Activated CD4-positive, alpha-beta T cell treated with anti-CD3 and anti-CD28 coated beads for 1 hour (primary cell): ENCODE data around the gene BNC2.

Experiments used
- DNase-seq: peaks from one replicate; pipeline ENCODE4 v3.0.0-alpha.2; 2020

BNC2 gene

DNA sequence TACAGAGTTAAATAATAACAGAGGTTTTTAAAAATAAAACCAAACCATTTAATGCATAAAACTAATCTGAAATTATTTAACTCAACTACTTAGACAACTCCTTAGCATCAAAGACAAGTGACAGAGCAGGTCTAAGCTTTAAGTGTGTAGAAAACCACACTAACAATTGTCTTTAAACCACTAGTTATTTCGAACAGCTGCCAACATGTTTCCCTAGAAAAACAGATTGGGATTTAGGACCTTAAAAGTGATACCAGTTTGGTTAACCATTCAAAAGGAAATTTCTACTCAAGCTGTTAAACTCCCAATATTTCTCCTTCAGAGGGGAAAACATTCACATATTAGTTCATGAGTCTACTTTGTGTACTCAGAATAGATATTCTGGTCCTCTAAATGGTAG, 208.7 kb downstream of the BNC2 start:
- no peak for DNase-seq

- no peak for DNase-seq
Measured at GRCh38 chr9:16659096-16659495, 211.4 kb downstream of the BNC2 start.

DNA sequence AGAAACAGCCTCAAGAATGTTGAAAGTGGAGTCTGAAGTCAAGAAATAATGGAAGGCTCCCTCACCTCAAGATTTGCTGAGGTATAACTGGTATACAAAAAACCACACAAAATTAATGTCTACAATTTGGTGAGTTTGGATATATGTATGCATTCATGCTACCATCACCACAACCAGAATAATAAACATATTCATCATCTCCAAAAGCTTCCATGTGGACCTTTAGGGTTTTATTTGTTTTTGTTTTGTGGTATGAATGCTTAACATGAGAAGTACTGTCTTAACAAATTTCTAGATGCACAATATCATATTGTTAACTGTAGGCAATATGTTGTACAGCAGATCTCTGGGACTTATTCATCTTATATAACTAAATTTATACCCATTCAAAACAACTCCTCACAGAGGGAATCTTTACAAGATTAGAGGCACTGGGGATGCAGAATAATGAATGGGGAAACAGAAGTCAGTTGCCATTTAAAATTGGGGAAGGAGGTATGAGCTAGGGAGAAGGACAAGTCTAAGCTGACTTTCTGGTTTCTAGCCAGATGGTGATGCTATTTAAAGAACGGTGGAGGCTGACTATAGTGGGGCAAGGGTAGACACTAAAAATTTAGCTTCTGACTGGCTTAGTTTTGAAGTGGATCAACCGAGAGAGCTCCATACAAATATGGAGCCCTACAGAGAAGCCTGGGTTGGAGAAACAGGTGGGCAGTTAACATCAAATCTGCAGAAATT, 213.9 kb downstream of the BNC2 start:
- DNase-seq, result no peak

GRCh38 chr9:16654596-16655126, 215.8 kb downstream of the BNC2 start:
- DNase-seq, result no peak

- DNase-seq, result no peak
Measured at GRCh38 chr9:16653491-16654399, 216.7 kb downstream of the BNC2 start.

DNA sequence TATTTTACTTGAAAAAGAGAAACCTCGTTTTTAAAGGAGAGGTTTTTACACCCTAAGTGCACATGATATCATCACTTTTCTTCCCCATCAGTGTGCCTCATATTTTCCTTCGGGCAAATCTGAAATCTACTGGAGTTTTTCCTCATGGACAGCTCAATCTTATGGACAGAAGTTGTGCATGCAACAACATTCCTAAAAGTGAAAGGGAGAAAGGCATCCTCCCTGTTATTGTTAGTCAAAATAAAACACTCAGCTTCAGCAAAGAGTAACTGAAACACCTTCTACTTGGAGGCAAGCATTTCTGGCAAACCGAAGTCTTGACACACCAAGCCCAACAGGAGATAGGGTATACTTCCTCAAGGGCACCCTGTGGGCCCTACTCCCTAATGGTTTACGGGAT, 217.9 kb downstream of the BNC2 start:
- no peak for DNase-seq

DNA sequence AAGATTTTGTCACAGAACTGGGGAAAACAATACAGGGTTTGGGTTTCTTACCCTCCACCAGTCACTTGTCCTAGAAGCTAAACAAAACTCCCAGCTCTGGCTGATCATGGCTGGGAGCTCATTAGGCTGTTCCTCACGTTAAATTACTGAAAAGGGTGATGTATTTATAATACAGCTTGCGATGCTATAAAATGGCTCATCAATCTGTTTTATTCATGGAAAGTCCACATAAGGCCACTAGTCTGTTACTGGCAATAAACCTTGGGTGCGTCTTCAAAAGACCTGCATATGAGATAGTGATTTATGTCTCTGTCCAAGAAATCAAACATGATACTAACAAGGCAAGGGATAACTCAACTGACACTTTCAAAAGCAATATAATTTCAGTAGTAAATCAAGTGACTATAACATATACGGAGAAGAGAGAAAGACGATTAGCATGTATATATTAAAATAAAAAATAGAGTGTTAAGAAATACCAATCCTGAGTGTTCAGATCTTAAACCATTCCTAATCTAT, 219.0 kb downstream of the BNC2 start:
- no peak for DNase-seq

- no peak for DNase-seq
Measured at GRCh38 chr9:16645970-16646369, 224.5 kb downstream of the BNC2 start.

DNA sequence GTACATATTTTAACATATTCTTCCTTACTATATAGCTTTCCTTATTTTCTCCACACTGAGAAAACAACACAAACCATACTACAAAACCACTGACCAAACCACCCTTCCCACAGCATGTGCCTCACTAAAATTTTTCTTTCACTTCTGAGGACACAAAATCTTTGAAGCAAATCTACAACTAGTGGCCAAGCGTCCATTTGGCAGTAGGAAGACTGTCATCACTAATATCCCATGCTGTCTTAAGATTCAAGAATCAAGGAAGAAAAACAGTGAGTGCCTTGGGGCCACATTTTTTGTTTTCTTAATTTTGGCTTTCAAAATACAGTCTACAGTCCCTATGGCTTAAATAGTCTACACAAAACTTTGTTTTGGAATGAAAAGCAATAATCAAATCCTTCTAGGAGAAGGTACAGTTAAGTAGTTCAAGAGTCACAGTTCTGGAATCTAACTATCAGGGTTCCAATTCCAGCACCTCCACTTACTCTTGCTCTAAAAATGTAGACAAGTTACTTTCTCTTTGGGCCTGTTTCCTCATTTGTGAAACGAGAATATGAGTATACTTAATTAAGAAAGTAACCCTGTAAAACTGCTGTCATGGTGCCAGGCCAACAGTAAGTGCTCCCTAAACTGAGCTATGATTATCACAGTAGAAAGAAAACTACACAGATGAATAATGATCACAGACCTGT, 227.9 kb downstream of the BNC2 start:
- DNase-seq, result no peak

- no peak for DNase-seq
Measured at GRCh38 chr9:16640649-16641048, 229.8 kb downstream of the BNC2 start.

DNA sequence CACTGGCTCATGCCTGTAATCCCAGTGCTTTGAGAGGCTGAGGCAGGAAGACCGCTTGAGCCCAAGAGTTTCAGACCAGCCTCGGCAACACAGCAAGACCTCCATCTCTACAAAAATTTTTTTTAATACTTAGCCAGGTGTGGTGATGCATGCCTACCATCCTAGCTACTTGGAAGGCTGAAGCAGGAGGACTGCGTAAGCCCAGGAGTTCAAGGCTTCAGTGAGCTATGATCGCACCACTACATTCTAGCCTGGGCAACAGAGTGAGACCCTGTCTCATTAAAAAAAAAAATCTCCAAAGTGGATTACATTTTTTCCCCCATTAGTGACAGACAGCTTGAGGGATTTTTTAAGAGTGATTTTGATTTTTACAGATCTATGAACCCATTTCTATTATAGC, 230.8 kb downstream of the BNC2 start:
- no peak for DNase-seq

DNA sequence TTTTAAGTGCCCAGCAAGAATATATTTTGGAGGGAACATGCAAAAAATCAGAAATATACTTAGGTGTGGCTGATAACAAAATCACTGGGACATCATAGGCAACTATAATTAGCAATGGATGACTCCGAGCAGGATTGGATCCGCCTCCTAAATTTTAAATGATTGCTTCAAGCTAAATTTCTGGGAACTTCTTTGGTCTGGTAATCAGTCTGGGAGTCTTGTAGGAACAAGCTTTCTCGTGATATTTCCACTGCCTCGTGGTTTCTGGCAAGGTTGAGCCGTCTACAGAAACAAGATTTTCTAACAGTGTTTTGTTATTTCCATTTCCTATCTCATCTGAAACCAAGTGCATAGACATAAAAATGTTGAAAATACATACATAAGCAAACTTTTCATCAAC, 232.6 kb downstream of the BNC2 start:
- DNase-seq, result no peak

- DNase-seq, result no peak
Measured at GRCh38 chr9:16637218-16637617, 233.3 kb downstream of the BNC2 start.

- DNase-seq, result no peak
Measured at GRCh38 chr9:16633794-16634193, 236.7 kb downstream of the BNC2 start.

DNA sequence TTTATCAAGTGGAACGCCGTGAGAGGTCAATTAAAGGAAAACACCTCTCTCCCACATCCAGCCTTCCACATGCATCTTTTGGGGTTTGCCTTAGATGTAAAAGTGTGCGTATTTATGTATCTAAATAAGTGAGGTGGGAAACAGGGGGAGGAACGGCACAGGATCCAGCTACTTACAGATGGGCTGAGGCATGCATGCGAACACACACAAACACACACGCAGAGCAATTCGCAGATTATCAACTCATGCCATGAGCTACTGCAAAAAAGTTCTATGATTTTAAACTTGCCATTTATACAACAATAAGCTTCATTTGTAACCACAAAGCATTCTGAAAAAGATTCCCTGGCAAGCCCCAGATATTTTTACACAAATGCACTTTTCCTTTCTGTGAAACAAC, 242.1 kb downstream of the BNC2 start:
- DNase-seq, result no peak

- no peak for DNase-seq
Measured at GRCh38 chr9:16627967-16628366, 242.5 kb downstream of the BNC2 start.

DNA sequence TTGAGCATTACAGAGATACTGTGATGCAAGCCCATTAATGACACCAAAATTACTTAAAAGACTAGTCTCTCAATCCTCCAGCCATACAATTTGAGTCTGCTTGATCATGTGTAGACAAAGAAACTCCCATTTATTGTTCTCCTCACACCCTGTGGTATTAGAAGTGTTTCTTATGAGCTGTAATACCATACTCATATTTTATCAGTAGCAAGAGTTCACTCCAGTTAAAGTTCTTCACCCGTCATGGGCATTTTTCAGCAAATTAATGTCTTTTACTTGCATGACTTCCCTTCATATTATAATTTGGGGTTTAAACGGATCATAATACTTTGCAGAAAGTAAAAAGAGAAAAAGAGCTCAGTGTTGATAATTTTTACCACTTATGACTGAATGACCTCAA, 242.9 kb downstream of the BNC2 start:
- DNase-seq, result no peak

DNA sequence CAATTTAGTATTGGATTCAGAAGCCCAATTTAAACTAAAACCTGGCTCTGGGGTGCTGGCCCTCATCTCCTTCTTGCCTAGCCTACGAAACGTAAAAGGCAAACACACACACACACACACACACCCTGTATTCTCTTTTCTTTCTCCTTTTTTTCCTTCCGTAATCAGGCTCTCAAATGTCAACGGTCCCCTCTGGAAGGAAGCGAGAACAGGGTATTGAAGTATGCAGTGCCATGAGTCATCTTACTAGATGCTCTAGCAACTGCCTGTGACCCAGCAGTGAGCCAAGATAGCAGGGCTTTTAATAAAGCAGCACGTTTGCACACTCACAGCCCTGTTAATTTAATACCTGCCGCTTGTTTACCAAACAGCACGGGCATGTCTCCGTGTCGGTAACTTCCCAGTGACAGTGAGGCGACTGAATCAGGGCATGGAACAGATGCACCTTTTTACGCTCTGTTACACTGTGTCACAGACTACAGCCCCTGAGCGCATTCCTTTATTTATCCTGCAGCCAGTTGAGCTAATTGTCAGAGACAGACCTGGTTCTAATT, 243.8 kb downstream of the BNC2 start:
- no peak for DNase-seq

DNA sequence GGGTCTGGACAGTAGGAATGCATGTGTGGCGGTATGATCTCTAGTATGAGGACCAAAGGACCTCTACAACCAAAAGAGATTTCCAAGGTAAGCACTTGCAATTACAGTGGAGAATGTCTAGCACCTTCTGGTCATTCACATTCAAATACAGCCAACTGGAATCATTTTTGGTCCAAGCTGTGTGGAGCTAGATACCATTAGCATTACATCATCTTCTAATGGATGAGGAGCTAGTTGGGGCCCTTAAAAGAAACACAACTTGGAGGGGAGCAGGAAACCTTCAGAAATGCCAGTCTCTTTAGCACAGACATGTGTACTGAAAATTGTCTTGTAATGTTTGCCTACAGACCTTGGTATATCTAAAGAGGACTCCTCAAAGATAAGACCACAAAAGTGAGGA, 244.7 kb downstream of the BNC2 start:
- DNase-seq, result no peak

GRCh38 chr9:16625161-16625631, 245.3 kb downstream of the BNC2 start:
- DNase-seq, result no peak

GRCh38 chr9:16624744-16625117, 245.7 kb downstream of the BNC2 start:
- no peak for DNase-seq

DNA sequence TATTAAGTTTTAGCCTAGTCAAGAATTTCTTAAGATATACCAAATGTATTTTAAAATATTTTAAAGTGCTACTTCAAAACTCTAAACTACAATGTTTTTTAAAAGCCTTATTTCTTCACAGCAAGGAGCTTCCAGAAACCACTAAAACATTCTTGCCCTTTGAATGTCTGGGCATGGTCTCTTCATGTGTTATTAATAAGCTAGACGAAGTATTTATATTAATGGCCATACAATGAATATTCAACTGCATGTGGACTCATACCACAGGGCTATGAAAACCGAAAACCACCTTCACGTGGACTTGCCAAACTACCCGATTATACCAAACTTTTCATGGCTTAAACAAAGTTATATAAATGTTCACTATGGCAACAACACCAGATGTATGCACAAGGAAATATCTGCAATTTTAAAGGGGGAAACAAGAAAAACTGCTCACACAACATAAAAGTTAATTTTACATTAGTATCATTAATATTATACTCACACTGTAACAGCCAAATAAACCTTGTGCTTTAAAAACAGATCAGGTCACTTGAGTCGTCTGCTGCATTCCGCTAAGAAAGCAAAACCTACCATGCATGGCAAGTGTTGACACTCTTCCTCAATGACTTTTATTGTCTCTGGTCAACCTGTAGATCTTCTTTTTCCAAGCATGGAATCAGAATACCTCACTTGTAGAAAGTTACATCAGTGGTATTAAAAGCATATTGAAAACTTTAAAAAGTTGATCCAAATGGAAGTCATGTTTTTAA, 246.3 kb downstream of the BNC2 start:
- DNase-seq, result no peak
